Head of caudate nucleus (tissue), 42 donors: ENCODE data around the gene IQGAP3.
"Not testable (repeated sequence)": the region's sequence is repeated elsewhere in the genome, so short reads cannot be mapped to it uniquely, and the experiment has no call there.

ENCODE experiments used
- DNase-seq, 42 donors: peaks; one replicate each; pipeline versions ENCODE4 v3.0.0 to v3.0.0-alpha.2; 2020 to 2021; ENCODE audit warnings: mixed read lengths in 7 of 42
- intact Hi-C: fragments of 100-400 bp; cut with DNase I; formaldehyde crosslinking; loops from one replicate; pipeline ENCODE4 v1.15.0; 2022

The IQGAP3 gene, protein sequence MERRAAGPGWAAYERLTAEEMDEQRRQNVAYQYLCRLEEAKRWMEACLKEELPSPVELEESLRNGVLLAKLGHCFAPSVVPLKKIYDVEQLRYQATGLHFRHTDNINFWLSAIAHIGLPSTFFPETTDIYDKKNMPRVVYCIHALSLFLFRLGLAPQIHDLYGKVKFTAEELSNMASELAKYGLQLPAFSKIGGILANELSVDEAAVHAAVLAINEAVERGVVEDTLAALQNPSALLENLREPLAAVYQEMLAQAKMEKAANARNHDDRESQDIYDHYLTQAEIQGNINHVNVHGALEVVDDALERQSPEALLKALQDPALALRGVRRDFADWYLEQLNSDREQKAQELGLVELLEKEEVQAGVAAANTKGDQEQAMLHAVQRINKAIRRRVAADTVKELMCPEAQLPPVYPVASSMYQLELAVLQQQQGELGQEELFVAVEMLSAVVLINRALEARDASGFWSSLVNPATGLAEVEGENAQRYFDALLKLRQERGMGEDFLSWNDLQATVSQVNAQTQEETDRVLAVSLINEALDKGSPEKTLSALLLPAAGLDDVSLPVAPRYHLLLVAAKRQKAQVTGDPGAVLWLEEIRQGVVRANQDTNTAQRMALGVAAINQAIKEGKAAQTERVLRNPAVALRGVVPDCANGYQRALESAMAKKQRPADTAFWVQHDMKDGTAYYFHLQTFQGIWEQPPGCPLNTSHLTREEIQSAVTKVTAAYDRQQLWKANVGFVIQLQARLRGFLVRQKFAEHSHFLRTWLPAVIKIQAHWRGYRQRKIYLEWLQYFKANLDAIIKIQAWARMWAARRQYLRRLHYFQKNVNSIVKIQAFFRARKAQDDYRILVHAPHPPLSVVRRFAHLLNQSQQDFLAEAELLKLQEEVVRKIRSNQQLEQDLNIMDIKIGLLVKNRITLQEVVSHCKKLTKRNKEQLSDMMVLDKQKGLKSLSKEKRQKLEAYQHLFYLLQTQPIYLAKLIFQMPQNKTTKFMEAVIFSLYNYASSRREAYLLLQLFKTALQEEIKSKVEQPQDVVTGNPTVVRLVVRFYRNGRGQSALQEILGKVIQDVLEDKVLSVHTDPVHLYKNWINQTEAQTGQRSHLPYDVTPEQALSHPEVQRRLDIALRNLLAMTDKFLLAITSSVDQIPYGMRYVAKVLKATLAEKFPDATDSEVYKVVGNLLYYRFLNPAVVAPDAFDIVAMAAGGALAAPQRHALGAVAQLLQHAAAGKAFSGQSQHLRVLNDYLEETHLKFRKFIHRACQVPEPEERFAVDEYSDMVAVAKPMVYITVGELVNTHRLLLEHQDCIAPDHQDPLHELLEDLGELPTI (N-terminal part only)

DNA sequence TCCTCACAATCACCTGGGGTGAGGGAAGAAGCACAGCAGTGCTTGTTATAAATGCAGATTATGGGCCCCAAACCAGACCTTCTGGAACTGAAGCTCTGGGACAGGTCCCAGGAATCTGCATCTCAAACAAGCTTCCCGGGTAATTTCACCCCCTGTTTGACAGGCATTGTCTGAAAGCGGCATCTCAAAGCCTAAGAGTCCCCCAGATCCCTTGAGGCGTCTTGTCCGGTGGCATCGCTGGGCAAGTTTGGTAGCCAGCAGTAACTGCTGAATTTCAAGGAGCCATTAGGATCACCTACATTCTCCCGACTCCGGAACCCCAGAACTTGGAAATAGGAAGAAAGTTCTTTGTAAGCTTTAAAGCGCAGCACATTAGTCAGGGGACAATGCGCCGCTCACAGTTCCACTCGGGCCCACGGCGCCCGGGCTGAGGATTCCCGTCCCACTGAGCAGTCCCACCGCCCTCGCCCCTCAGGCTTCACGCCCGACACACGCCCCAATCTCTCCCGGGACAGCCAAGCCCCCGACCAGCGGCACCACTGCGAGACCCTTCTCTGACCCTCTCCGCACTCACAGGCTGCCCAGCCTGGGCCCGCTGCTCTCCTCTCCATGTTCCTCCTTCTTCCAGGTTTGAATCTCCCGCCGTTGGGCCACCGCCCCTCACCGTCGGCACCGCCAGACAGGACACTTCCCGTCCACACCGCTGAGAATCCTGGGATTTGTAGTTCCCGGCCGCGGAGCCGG, at the start of gene IQGAP3:
Gene IQGAP3 (minus strand): TSS at position 647 of the 744 bp plus-strand sequence. CDS start 36 bp downstream, at position 611.
- intact Hi-C loops, result no loop called here
- peak; percentile 70 to 93 (median 85) for DNase-seq

DNA sequence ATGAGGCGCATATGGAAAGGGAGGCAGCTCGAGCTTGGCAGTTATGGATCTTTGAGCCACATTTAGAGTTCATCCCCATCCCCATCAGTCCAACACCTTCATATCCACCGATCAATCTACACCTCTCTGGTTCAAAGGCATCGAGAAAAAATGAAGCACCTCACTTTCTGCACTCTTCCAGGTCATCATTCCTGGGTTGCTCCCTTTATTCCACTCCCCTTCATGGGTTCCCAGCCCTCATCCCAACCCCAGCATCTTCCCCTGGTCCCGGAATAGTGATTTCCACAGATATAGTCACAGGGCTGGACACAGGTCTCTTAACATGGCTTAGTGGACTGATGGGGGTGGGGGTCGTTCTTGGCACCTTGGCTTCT, 47.2 kb upstream of the IQGAP3 start:
- intact Hi-C loops, result no loop called here

DNA sequence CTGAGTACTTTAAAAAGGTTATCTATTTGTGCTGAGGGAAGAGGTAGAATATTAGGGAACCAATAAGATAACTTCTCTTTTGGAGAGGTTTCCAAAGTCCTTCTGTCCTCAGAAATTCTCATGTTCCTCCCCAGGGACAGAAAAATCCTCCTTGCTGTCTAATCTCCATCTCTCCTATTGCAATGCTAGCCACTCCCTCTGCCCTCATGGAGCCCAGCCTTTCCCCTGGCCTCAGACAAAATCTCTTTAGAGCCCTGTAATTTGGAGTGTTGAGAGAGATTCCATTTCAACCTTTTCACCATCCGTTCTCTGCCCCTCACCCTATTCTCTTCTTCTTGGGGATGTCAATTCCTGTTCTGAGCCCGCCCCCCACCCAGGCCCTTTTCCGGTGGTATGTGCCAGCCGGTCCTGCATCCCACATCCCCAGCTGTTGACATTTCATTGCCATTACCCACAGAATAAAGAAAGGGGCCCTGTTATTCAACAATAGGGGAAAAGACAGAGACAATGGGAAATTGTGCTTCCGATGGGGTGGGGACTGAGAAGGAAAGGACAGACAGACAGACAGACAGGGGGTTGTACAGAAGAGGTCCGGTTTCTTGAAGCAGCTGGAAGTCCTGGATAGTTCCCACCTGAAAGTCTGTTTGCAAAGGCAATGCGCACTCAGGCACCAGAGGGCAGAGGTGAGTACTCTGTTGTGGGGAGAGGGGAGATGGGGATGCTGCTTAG, 46.7 kb upstream of the IQGAP3 start, which contains the start of gene HAPLN2:
Gene HAPLN2 (plus strand): TSS at position 563 of the 729 bp plus-strand sequence. CDS start 4,076 bp downstream, outside the sequence.
- intact Hi-C loops, result no loop called here
- DNase-seq, result peak in 38 of 42 donors; percentile 34 to 87 (median 64)

More for the DNA sequence above, 47.2 kb upstream of the IQGAP3 start:
- DNase-seq, result no peak

DNA sequence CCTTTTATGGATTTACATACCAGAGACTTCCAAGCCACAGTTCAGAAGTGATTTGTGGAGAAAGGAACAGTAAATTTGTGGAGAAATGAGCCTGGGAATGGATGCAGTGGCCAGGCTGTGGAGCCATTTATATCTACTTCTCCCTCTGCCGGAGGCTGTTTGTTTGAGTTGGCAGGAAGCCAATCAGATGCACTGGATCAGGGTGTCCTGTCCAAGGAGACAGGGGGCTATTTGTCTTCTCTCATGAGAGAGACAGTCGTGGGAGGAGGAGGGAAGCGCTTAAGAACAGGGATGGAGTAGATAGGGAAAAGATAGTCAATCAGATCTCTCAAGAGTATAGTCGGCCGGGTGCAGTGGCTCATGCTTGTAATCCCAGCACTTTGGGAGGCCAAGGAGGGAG, 44.1 kb upstream of the IQGAP3 start:
- DNase-seq, result peak; percentile 43 to 94 (median 79)
- intact Hi-C loops, result no loop called here

DNA sequence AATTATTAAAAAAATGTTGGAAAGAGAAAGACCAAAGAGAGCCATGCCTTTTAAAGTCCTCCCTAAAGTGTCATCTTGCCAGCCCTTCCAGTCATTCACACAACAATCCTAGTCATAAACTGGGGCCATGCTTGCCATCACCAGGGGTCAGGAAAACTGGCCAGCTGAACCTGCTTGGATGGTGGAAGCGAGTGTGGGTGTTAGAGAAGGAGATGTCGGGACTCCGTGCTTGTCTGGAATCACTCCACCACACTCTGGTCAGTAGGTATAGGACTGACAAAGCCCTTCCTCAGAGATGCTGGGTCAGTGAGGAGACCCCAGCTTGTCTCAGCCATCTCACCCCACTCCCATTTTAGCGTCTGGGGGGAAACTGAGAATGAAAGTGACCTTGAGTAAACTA, 43.6 kb upstream of the IQGAP3 start:
- peak in 4 of 42 donors; percentile 39 to 71 (median 49) for DNase-seq
- intact Hi-C loops, result no loop called here

DNA sequence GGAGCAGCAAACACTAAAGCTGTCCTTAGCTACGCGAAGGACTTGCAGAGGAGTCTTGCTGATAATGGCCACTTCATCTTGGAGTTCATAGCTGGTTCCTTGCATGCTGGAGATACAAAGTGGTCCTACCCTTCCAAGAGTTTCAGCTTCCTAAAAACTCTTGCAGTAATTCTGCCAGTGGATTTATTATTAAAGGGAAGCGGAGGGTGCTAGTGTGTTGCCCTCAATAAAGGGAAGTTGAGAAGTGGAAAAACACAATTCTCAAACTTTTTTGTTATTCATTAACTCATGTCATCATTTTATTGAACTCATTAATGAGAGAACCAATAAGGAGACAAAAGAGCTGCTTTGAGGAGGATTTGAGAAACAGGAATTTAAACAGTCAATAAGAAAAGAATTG, 40.3 kb upstream of the IQGAP3 start:
- intact Hi-C loops, result no loop called here
- DNase-seq, result no peak

DNA sequence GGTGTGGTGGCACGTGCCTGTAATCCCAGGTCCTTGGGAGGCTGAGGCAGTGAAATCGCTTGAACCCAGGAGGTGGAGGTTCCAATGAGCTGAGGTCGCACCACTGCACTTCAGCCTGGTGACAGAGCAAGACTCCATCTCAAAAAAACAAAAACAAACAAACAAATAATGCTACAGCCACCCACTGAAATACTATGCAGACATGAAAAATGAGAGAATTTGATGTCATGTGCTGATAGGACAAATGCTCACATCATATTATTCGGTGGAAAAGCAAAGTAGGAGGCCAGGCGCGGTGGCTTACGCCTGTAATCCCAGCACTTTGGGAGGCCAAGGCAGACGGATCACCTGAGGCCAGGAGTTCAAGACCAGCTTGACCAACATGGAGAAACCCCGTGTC, 37.7 kb upstream of the IQGAP3 start:
- intact Hi-C loops, result not testable (repeated sequence)

DNA sequence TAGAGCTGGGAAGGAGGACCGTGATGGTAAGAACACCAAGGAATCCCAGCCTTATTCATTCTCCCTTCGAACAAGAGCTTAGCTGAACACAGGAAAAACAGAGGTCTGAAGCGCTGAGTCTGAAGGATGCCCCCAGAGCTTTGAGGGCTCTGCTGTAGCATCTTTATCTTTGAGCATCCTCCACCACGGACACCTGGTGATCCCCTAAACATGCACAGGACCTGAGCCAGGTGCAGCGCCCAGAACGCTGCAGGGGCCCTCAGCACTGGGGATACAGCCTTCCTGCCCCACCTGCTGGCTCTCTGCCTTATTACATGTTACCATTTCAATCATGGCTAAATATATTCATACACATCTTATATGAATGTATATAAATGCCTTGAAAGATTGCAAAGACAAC, 36.6 kb upstream of the IQGAP3 start:
- intact Hi-C loops, result loop anchor here (10.0 kb wide), 1 partner anchor 224 kb away; no protein-coding TSS in a partner anchor
- DNase-seq, result peak in 20 of 42 donors; percentile 35 to 78 (median 52)

More for the DNA sequence above, 37.7 kb upstream of the IQGAP3 start:
- DNase-seq, result not testable (repeated sequence)

DNA sequence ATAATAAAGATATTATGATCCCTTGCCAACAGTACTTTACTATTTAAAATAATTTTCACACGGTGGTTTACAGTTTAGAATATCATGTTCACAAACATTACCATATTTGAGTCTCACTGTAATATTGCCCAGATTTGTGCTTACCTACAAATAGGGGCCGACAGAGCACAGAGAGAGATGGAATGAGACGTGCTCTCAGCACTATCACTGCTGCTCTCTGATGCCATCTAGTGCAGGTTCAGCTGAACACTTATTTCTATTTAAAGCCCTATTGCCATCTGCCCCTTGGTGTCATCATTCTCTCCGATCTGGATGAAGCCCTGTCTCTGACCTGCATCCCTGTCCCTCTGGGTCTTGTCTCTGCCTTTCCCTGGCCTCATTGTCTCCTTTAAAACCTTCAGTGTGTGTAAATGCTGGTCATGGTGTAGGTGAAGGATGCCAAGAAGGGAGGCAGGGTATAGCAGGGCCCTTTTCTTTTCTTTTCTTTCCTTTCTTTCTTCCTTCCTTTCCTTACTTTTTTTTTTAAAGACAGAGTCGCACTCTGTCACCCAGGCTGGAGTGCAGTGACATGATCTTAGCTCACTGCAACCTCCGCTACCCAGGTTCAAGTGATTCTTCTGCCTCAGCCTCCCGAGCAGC, 35.8 kb upstream of the IQGAP3 start:
- intact Hi-C loops, result loop anchor here (10.0 kb wide), 1 partner anchor 223 kb away; no protein-coding TSS in a partner anchor
- DNase-seq, result peak in 37 of 42 donors; percentile 39 to 87 (median 73)

DNA sequence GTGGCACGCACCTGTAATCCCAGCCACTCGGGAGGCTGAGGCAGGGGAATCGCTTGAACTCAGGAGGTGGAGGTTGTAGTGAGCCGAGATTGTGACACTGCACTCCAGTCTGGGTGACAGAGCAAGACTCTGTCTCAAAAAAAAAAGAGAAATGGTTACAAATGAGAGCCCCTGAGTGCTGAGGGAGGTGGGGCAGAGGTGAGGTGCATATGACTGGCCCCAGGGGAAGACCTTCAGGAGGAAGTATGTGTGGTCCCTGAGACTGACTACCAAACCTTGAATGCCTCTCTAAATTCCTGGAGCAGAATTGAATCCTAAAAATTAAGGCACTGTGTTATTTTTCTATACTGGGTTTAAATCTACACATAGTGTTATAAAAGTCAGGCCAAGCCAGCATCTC, 35.0 kb upstream of the IQGAP3 start:
- DNase-seq, result not testable (repeated sequence)
- intact Hi-C loops, result loop anchor here (10.0 kb wide), 1 partner anchor 223 kb away; no protein-coding TSS in a partner anchor

DNA sequence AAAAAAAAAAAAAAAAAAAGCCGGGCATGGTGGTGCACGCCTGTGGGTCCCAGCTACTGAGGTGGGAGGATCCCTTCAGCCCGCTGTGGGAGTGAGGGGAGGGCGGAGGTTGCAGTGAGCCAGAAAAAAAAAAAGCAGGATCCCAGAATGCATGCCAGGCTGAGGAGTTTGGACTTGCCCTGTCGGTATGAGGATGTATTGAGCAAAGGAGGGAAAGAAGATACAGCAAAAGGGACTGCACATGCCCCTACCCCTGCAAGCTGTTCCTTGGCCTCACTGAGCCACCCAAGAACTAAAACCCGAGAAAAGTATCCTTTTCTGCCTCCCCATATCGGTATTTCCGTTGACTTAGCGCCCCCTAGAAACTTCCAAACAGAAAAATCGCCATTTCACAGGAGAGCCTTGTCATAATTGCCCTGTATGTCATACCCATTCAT, 30.2 kb upstream of the IQGAP3 start:
- intact Hi-C loops, result loop anchor here (5.0 to 10.0 kb wide), 2 partner anchors 95 to 218 kb away; no protein-coding TSS in a partner anchor
- DNase-seq, result peak in 4 of 42 donors; percentile 28 to 61 (median 50)

DNA sequence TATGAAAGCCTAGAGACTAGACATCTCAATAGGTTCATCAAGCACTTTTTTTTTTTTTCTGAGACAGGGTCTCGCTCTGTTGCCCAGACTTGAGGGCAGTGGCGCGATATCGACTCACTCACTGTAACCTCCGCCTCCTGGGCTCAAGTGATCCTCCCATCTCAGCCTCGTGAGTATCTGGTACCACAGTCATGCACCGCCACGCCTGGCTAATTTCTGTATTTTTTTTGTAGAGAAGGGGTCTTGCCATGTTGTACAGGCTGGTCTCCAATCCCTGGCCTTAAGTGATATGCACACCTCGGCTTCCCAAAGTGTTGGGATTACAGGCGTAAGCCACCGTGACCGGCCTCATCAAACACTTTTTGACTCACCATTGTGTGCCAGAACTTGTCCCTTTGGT, 29.5 kb upstream of the IQGAP3 start:
- intact Hi-C loops, result loop anchor here (5.0 to 10.0 kb wide), 2 partner anchors 95 to 217 kb away; no protein-coding TSS in a partner anchor
- DNase-seq, result no peak

DNA sequence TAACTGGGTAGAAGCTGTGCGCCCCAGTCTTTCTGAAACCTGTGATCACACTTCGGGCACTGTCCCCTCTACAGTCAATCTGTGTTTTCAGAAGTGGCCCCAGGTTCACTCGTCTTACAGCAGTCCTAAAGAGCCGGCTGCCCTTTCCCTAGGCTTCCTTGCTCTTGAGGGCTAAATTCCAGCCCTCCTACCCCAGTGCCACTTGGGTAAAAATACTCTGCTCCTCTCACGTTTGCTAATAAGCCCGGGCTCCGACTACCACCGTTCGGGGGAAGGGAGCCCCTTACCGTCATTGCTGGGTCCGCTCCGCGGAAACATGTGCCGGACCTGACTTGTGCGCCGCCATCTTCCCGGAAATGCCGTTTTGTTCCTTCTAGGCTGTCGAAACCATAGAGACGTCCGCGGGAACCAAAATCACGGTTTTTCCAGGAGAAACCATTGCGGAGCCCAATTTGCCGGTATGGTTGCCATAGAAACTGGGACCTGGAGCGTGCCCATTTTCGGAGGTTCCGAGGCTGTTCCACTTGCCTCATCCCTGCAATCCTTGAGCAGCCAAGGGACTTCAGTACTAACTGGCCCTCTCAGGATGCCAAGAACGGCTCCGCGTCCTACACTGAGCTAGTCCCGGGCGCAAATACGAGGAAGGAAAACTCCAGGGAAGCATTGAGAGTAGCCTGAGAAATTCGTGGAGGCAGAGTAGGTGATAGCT, 28.9 kb upstream of the IQGAP3 start, which contains the start of gene GPATCH4:
Gene GPATCH4 (minus strand): TSS at position 358 of the 709 bp plus-strand sequence.
- DNase-seq, result peak; percentile 78 to 95 (median 88)
- intact Hi-C loops, result loop anchor here (5.0 to 10.0 kb wide), 2 partner anchors 94 to 216 kb away; no protein-coding TSS in a partner anchor

DNA sequence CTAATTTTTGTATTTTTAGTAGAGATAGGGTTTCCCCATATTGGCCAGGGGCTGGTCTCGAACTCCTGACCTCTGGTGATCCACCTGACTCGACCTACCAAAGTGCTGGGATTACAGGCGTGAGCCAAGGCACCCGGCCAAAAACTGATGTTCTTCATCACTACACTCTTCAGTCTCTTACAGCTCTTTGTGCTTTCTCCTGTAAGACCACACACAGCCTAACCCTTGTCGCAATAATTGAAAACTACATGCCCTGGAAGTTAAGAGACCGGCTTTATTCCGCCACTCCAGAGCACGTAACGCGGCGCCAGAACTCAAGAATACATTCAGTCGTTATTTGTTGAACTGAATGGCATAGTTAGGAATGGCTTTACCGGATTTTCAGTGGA, 28.4 kb upstream of the IQGAP3 start:
- intact Hi-C loops, result loop anchor here (5.0 to 10.0 kb wide), 2 partner anchors 93 to 216 kb away; no protein-coding TSS in a partner anchor
- no peak for DNase-seq

DNA sequence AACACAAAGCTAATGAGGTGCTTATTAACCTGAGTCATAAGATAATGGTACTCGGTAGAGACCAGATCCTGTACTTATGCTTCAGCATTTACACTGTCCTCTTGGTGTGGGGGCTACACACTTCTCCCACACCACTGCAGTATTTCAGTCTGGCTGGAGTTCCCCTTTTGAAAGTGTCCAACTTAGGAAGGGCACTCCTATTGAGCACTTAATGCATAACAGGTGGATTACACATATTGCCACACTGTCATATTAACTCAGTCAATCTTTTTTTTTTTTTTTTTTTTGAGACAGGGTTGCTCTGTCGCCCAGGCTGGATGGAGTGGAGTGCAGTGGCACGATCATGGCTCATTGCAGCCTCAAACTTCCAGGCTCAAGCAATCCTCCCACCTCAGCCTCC, 27.4 kb upstream of the IQGAP3 start:
- intact Hi-C loops, result loop anchor here (5.0 to 10.0 kb wide), 3 partner anchors 93 to 215 kb away; no protein-coding TSS in a partner anchor
- no peak for DNase-seq
